Activated naive CD4-positive, alpha-beta T cell treated with anti-CD3 and anti-CD28 coated beads for 36 hours (primary cell): Measurements from ENCODE around the gene SUPV3L1. TPM values are rescaled to one million over a fixed set of nuclear protein-coding genes. Genes with fewer than 3 reads are reported as not detected.
"Not testable (repeated sequence)": the region's sequence is repeated elsewhere in the genome, so short reads cannot be mapped to it uniquely, and the experiment has no call there.

Experiments
- CTCF ChIA-PET: fragments of 350-600 bp; sonication (Branson Sonifier 250); formaldehyde crosslinking; loops from one replicate; lab custom pipeline; 2021; ENCODE audit warnings: antibody characterized with exemption; lab: Charles Lee
- DNase-seq: peaks from one replicate; pipeline ENCODE4 v3.0.0-alpha.2; 2020
- H3K27ac Mint-ChIP-seq: one replicate; pipeline ENCODE4 v1.8.0; 2021; ENCODE audit warnings: mild to moderate bottlenecking, mixed read lengths
- H3K27me3 Mint-ChIP-seq: one replicate; pipeline ENCODE4 v1.8.0; 2021; ENCODE audit warnings: low read depth, mixed read lengths
- H3K36me3 Mint-ChIP-seq: one replicate; pipeline ENCODE4 v1.8.0; 2021; ENCODE audit warnings: low read depth, mixed read lengths
- H3K4me1 Mint-ChIP-seq: one replicate; pipeline ENCODE4 v1.8.0; 2021; ENCODE audit warnings: low read depth, mixed read lengths
- H3K4me3 Mint-ChIP-seq: one replicate; pipeline ENCODE4 v1.8.0; 2021; ENCODE audit warnings: mild to moderate bottlenecking, moderate library complexity, mixed read lengths
- H3K9me3 Mint-ChIP-seq: one replicate; pipeline ENCODE4 v1.8.0; 2021; ENCODE audit warnings: mixed read lengths
- intact Hi-C: fragments of 100-400 bp; cut with micrococcal nuclease; formaldehyde crosslinking; loops from one replicate; pipeline ENCODE4 v1.15.1; 2023
- total RNA-seq, 2 experiments: library from RNA; stranded (reverse); gene quantifications; one replicate each; pipeline ENCODE4 v1.2.3, GENCODE V29; 2021

SUPV3L1 gene
- total RNA-seq, 2 experiments from 2014 or later, result 38.4 to 41.1 TPM

DNA sequence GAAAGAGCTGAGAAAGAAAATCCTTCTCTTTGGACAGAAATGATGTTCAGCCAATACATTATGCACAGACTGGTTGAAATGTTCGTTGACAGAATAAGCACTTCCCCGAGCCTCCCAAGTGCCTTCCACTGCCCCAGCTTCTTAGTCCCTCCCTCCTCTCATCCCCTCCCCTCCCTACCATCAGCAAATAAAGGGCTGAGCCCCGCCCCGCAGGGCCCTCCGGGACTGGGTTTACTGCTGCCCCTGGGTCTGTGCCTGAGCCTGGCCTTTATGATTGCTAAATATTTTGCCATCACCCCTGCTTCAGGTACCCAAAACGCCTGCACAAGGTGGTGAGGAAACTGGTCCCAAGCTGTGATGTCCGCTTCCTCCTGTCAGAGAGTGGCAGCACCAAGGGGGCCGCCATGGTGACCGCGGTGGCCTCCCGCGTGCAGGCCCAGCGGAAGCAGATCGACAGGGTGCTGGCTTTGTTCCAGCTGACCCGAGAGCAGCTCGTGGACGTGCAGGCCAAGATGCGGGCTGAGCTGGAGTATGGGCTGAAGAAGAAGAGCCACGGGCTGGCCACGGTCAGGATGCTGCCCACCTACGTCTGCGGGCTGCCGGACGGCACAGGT, 68.2 kb downstream of the SUPV3L1 start:
- CTCF ChIA-PET, result interaction anchor here (2.2 kb wide), 1 partner anchor 10 kb away, joined by 5 read pairs; no protein-coding TSS in a partner anchor

DNA sequence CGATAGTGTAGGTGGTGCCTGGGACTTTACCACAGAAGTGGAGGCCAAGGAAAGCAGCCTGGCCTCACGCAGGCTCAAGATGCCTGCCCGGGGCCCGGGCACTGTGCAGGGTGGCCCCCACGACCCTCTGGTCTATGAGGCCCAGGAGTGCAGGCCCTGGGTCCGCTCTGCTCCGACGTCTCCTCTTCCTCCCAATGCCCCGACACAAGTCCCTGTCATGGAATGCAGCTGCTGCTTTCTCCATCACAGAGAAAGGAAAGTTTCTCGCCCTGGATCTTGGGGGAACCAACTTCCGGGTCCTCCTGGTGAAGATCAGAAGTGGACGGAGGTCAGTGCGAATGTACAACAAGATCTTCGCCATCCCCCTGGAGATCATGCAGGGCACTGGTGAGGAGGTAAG, 70.0 kb downstream of the SUPV3L1 start:
- no peak overlapping the region for H3K4me3 Mint-ChIP-seq
- CTCF ChIA-PET, result interaction anchor here (1.7 kb wide), 1 partner anchor 11 kb away, joined by 7 read pairs; no protein-coding TSS in a partner anchor
- no peaks in the 10 kb centered on the region for H3K27me3 Mint-ChIP-seq
- H3K36me3 Mint-ChIP-seq, result peaks cover 6% of the 10 kb centered on the region
- H3K27ac Mint-ChIP-seq, result no peak overlapping the region
- H3K9me3 Mint-ChIP-seq, result no peaks in the 10 kb centered on the region
- DNase-seq, result no peak
- intact Hi-C loops, result no loop called here
- no peaks in the 10 kb centered on the region for H3K4me1 Mint-ChIP-seq

More for the DNA sequence above, 68.2 kb downstream of the SUPV3L1 start:
- DNase-seq, result no peak
- Mint-ChIP-seq H3K4me1 (no peaks in the 10 kb centered on the region), H3K36me3 (peaks cover 6% of the 10 kb centered on the region), H3K27me3 (no peaks in the 10 kb centered on the region), H3K4me3 (no peak overlapping the region), H3K27ac (no peak overlapping the region), H3K9me3 (no peaks in the 10 kb centered on the region)
- intact Hi-C loops, result no loop called here

DNA sequence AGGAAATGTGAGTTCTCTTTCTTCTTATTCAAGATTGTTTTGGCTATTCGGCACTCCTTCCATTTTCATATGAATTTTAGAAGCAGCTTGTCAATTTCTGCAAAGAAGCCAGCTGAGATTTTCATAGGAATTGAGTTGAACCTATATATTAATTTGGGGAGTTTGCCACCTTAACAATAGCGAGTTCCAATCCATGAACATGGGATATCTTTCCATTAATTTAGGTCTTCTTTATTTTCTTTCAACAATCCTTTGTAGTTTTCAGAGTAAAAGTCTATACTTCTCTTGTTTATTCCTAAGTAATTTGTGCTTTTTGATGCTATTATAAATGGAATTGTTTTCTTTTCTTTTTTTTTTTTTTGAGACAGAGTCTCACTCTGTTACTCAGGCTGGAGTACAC, 71.4 kb downstream of the SUPV3L1 start:
- H3K36me3 Mint-ChIP-seq, H3K27me3 Mint-ChIP-seq, H3K27ac Mint-ChIP-seq, H3K4me3 Mint-ChIP-seq, DNase-seq, intact Hi-C loops, H3K4me1 Mint-ChIP-seq, H3K9me3 Mint-ChIP-seq: not testable (repeated sequence)
- CTCF ChIA-PET, result interaction anchor here (1.7 kb wide), 1 partner anchor 12 kb away, joined by 7 read pairs; no protein-coding TSS in a partner anchor

DNA sequence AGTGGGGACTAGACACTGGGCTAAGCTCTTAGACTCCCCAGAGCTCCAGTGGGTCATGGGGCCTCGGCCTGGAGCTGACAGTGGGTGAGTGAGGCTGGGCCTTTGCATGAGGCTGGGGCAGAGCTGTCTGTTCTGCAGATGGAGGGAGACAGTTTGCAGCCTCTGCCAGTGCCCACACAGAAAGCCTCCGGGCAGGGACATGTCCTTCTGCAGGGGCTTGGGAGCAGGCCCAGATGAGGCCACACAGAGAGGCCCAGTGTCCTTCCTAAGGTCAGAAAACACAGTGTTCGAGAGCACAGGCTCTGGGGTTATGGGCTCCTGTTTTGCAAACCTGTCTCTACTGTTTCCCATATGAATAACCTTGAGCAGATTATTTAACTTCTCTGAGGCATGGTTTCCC, 73.1 kb downstream of the SUPV3L1 start:
- no peak overlapping the region for H3K27ac Mint-ChIP-seq
- H3K4me3 Mint-ChIP-seq, result no peak overlapping the region
- DNase-seq, result no peak
- peaks cover 6% of the 10 kb centered on the region for H3K36me3 Mint-ChIP-seq
- CTCF ChIA-PET, result no interaction called here
- H3K9me3 Mint-ChIP-seq, result no peaks in the 10 kb centered on the region
- intact Hi-C loops, result no loop called here
- H3K27me3 Mint-ChIP-seq, result no peaks in the 10 kb centered on the region
- no peaks in the 10 kb centered on the region for H3K4me1 Mint-ChIP-seq

DNA sequence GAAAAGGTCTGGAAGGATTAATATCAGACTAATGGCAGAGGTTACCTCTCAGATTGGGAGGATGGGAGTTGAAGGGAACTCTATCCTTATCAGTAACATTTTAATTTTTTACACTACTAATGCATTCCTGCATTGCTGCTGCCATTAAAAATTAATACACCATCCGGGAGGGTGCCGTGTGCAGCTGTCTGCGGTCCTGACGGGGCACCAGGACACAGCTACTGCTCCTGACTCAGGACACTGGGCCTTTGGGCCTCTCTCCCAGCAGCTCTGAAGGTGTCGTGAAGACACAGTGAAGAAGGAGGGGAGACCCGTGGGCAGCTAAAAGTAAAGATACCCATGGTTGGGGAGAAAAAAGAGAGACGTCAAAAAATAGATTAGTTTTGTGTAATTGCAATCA, 74.8 kb downstream of the SUPV3L1 start:
- intact Hi-C loops, result no loop called here
- H3K36me3 Mint-ChIP-seq, result peaks cover 9% of the 10 kb centered on the region
- no peak for DNase-seq
- H3K27me3 Mint-ChIP-seq, result no peaks in the 10 kb centered on the region
- H3K4me3 Mint-ChIP-seq, result no peak overlapping the region
- no peaks in the 10 kb centered on the region for H3K9me3 Mint-ChIP-seq
- peaks cover 2% of the 10 kb centered on the region for H3K4me1 Mint-ChIP-seq
- no peak overlapping the region for H3K27ac Mint-ChIP-seq
- CTCF ChIA-PET, result no interaction called here

Other genes with a start within 250 kb of the SUPV3L1 start
- 100 to 1,000 TPM; 155 to 164 TPM for gene DDX21, start 224.1 kb upstream of the SUPV3L1 start, total RNA-seq
- 10 to 100 TPM; 10.1 to 10.6 TPM for gene KIFBP, start 191.4 kb upstream of the SUPV3L1 start, total RNA-seq
- gene SRGN, start 92.1 kb upstream of the SUPV3L1 start, total RNA-seq, result 100 to 1,000 TPM; 197 to 198 TPM
- 10 to 100 TPM; 26.2 to 27.9 TPM for gene VPS26A, start 56.1 kb upstream of the SUPV3L1 start, total RNA-seq
- gene HKDC1, start 40.1 kb downstream of the SUPV3L1 start, total RNA-seq, result 1 to 10 TPM; 1.5 to 1.6 TPM
- gene HK1, start 98.3 kb downstream of the SUPV3L1 start, total RNA-seq, result 100 to 1,000 TPM; 172 to 179 TPM
- not detected for gene TACR2, start 236.7 kb downstream of the SUPV3L1 start, total RNA-seq